ENCODE measurements around the gene HTR2C. TPM values are rescaled to one million over a fixed set of nuclear protein-coding genes. Genes with fewer than 3 reads are reported as not detected.

Gene HTR2C
- total and polyA plus RNA-seq, 10 donors: not detected

DNA sequence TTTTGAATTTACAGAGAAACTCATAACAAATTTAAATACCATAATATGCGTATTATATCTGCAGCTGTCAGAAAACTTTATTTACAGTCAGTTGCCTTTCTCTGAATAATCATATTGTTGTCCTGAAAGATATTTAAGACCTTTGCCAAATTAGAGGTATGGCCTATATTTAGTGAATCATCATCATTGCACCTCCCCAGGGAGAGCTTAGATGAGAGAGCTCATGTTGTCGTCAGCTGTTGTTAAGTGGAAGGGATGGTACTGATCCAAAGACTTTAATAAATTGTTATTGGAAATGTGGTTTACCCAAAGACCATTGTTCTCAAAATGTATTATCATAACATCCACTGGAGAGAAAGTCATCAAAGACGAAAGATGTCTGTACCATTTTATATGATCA is 128.6 kb downstream of the HTR2C start:
- no peaks in the 10 kb centered on the region for H3K9me3 ChIP-seq
- 76 to 92% (median 88%) methylated on average over 3 of the region's 3 CpGs for WGBS, 5 donors
- TF ChIP-seq POLR2A (IDR thresholded peaks at IDR 0.05) (no peak), POLR2AphosphoS5 (IDR thresholded peaks at IDR 0.05) (no peak)
- TF ChIP-seq, protein P1, sequence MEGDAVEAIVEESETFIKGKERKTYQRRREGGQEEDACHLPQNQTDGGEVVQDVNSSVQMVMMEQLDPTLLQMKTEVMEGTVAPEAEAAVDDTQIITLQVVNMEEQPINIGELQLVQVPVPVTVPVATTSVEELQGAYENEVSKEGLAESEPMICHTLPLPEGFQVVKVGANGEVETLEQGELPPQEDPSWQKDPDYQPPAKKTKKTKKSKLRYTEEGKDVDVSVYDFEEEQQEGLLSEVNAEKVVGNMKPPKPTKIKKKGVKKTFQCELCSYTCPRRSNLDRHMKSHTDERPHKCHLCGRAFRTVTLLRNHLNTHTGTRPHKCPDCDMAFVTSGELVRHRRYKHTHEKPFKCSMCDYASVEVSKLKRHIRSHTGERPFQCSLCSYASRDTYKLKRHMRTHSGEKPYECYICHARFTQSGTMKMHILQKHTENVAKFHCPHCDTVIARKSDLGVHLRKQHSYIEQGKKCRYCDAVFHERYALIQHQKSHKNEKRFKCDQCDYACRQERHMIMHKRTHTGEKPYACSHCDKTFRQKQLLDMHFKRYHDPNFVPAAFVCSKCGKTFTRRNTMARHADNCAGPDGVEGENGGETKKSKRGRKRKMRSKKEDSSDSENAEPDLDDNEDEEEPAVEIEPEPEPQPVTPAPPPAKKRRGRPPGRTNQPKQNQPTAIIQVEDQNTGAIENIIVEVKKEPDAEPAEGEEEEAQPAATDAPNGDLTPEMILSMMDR (IDR thresholded peaks at IDR 0.05 in 8 of 11, conservative IDR thresholded peaks at IDR 0.05 in 3 of 11): no peak
- no peak for DNase-seq
- no peak overlapping the region for H3K27ac ChIP-seq
- no peaks in the 10 kb centered on the region for H3K36me3 ChIP-seq
- peaks cover 0 to 8% (median 0%) of the 10 kb centered on the region in 7 donors for H3K27me3 ChIP-seq (replicated peaks in 1 of 7)
- no peak overlapping the region for H3K4me3 ChIP-seq
- no peaks in the 10 kb centered on the region for H3K4me1 ChIP-seq
- intact Hi-C loops (cut with DNase I; ENCODE audit: low total_unique reads): no loop called here

DNA sequence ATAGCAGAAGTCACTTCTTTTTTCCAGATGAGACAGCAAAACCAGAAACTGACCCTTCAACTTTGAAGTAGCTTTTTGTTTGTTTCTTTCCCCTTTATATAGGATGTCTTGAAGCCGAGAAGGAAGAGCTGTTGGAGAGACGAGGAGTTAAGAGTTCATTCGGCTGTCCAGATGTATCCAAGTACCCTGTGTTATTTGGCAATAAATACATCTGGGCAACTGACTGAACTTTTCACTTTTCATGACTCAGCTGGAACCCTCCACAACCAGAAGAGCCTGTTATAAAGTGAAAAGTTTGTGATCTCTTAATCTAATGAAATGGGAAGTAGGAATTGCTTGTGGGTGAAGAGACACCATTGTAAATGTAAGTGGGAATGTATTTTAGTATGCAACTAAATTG is 131.2 kb downstream of the HTR2C start:
- Histone ChIP-seq H3K27ac (no peak overlapping the region), H3K27me3 (replicated peaks in 1 of 7) (peaks cover 0 to 8% (median 0%) of the 10 kb centered on the region in 7 donors), H3K9me3 (no peaks in the 10 kb centered on the region), H3K4me1 (no peaks in the 10 kb centered on the region), H3K4me3 (no peak overlapping the region), H3K36me3 (no peaks in the 10 kb centered on the region)
- TF ChIP-seq, protein P1 (IDR thresholded peaks at IDR 0.05 in 8 of 11, conservative IDR thresholded peaks at IDR 0.05 in 3 of 11): no peak
- TF ChIP-seq POLR2AphosphoS5 (IDR thresholded peaks at IDR 0.05) (no peak), POLR2A (IDR thresholded peaks at IDR 0.05) (no peak)
- no peak for DNase-seq
- intact Hi-C loops (cut with DNase I; ENCODE audit: low total_unique reads): no loop called here
- WGBS, 5 donors: 64 to 81% (median 71%) methylated on average over 3 of the region's 3 CpGs

DNA sequence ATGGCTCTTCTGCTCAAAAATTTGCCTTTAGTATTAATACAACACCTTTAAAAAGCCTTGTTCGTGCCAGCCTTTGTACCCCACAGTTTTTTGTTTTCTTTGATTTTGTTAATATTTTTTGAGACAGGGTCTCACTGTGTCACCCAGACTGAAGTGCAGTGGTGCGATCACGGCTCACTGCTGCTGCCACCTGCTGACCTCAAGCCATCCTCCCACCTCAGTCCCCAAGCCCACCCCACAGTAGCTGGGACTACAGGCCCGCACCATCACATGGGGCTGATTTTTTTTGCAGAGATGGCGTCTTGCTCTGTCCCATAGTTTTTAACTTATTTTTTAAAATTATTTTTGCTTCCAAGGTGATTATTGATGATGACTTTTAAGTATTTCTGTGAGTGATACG is 134.0 kb downstream of the HTR2C start:
- H3K27ac ChIP-seq: no peak overlapping the region
- no peaks in the 10 kb centered on the region for H3K4me1 ChIP-seq
- peaks cover 0 to 8% (median 0%) of the 10 kb centered on the region in 7 donors for H3K27me3 ChIP-seq (replicated peaks in 1 of 7)
- DNase-seq: no peak
- no peaks in the 10 kb centered on the region for H3K9me3 ChIP-seq
- intact Hi-C loops (cut with DNase I; ENCODE audit: low total_unique reads): no loop called here
- no peak for TF ChIP-seq POLR2A (IDR thresholded peaks at IDR 0.05)
- TF ChIP-seq, protein P1 (IDR thresholded peaks at IDR 0.05 in 8 of 11, conservative IDR thresholded peaks at IDR 0.05 in 3 of 11): peak in 1 of 11 experiments; percentile 14
- H3K4me3 ChIP-seq: no peak overlapping the region
- WGBS, 5 donors: 34 to 76% (median 49%) methylated on average over 6 of the region's 6 CpGs
- no peaks in the 10 kb centered on the region for H3K36me3 ChIP-seq

DNA sequence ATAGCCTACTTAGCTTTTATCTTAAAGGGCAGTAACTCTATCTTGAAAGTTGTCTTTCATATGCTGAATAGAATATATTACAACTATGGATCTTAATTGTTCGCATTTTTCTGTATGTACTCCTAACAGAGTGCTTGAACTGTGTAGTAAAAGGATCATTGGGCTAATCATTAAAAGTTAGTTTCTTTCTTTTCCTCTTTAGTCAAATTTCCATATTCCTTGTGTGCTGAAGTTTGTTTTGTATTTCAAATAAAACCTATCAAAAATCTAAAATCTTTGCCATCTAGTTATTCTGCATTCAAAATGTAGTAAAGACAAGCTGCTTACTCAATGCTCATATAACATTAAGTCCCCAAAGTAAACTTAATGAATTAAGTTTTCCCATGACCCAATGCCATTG is 182.7 kb downstream of the HTR2C start:
- H3K4me1 ChIP-seq: no peaks in the 10 kb centered on the region
- DNase-seq: no peak
- 42 to 77% (median 57%) methylated on average over 1 of the region's 1 CpG for WGBS, 5 donors
- no peak overlapping the region for H3K4me3 ChIP-seq
- no peaks in the 10 kb centered on the region for H3K27me3 ChIP-seq (replicated peaks in 1 of 7)
- peaks cover 0 to 14% (median 3%) of the 10 kb centered on the region in 8 donors for H3K9me3 ChIP-seq
- H3K36me3 ChIP-seq: no peaks in the 10 kb centered on the region
- no peak overlapping the region for H3K27ac ChIP-seq
- no peak for TF ChIP-seq POLR2AphosphoS5 (IDR thresholded peaks at IDR 0.05)
- TF ChIP-seq, protein P1 (IDR thresholded peaks at IDR 0.05 in 8 of 11, conservative IDR thresholded peaks at IDR 0.05 in 3 of 11): no peak
- no peak for TF ChIP-seq POLR2A (IDR thresholded peaks at IDR 0.05)
- intact Hi-C loops (cut with DNase I; ENCODE audit: low total_unique reads): no loop called here

Data from spleen (tissue), 11 donors.